Thyroid gland (tissue), 4 donors: Measurements from ENCODE around the gene DCPS.

ENCODE experiments used
- POLR2A ChIP-seq, 2 donors: fragments of 450-650 bp; IDR thresholded peaks; one replicate each; pipeline ENCODE4 v1.6.1; 2017; ENCODE audit warnings: antibody characterized with exemption in 2 of 2, mild to moderate bottlenecking in 2 of 2, moderate library complexity in 1 of 2
- TF ChIP-seq, protein P1 (sequence below), 6 experiments: fragments of 200-600 bp in 3 of 6; fragments of 450-650 bp in 3 of 6; sonication (generic) in 3 of 6; IDR thresholded peaks; one replicate each; pipeline ENCODE4 v1.5.1; 2016 to 2019; ENCODE audit warnings: antibody characterized with exemption in 6 of 6, mild to moderate bottlenecking in 2 of 6, inconsistent platforms in 1 of 6, moderate library complexity in 1 of 6

DNA sequence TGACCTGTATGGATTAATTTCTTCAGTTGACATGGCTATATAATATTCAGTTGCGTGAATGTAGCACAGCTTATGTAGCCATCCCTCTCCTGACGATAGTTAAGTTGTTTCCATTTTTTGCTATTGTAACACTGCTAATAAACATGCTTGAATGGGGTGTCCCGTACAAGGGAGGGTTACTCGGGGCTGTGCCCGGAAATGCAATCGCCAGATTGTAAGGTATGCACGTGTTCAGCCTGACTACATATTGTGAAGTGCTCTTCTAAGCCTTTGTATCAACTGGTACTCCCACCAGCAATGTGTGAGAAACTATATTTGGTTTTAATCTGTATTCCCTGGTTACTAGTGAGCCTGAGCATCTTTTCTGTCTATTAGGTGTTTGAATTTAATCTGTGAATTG lies 67.7 kb downstream of the DCPS start:
- TF ChIP-seq, protein P1, sequence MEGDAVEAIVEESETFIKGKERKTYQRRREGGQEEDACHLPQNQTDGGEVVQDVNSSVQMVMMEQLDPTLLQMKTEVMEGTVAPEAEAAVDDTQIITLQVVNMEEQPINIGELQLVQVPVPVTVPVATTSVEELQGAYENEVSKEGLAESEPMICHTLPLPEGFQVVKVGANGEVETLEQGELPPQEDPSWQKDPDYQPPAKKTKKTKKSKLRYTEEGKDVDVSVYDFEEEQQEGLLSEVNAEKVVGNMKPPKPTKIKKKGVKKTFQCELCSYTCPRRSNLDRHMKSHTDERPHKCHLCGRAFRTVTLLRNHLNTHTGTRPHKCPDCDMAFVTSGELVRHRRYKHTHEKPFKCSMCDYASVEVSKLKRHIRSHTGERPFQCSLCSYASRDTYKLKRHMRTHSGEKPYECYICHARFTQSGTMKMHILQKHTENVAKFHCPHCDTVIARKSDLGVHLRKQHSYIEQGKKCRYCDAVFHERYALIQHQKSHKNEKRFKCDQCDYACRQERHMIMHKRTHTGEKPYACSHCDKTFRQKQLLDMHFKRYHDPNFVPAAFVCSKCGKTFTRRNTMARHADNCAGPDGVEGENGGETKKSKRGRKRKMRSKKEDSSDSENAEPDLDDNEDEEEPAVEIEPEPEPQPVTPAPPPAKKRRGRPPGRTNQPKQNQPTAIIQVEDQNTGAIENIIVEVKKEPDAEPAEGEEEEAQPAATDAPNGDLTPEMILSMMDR (IDR thresholded peaks at IDR 0.05) = no peak
- TF ChIP-seq POLR2A (IDR thresholded peaks at IDR 0.05) = no peak
